GM21737 (cell line): ENCODE data around the gene TLK2.

Experiments
- ATAC-seq: cut with Tn5 transposase; IDR thresholded peaks from one replicate; pipeline ENCODE4 v1.9.1; 2021; ENCODE audit warnings: mild to moderate bottlenecking, moderate library complexity; ENCODE audit not compliant: unreplicated experiment

Gene TLK2

GRCh38 chr17:62627219-62627903, 148.7 kb downstream of the TLK2 start, which contains the start of gene MRC2:
Gene MRC2, plus strand, starts transcription at chr17:62627670. Its CDS starts 133 bp downstream, at chr17:62627803.
- no peak for ATAC-seq

- no peak for ATAC-seq
Observed at GRCh38 chr17:62627904-62628633, 149.4 kb downstream of the TLK2 start.

GRCh38 chr17:62628831-62629555, 150.4 kb downstream of the TLK2 start:
- no peak for ATAC-seq

GRCh38 chr17:62629556-62630364, 151.1 kb downstream of the TLK2 start:
- no peak for ATAC-seq

DNA sequence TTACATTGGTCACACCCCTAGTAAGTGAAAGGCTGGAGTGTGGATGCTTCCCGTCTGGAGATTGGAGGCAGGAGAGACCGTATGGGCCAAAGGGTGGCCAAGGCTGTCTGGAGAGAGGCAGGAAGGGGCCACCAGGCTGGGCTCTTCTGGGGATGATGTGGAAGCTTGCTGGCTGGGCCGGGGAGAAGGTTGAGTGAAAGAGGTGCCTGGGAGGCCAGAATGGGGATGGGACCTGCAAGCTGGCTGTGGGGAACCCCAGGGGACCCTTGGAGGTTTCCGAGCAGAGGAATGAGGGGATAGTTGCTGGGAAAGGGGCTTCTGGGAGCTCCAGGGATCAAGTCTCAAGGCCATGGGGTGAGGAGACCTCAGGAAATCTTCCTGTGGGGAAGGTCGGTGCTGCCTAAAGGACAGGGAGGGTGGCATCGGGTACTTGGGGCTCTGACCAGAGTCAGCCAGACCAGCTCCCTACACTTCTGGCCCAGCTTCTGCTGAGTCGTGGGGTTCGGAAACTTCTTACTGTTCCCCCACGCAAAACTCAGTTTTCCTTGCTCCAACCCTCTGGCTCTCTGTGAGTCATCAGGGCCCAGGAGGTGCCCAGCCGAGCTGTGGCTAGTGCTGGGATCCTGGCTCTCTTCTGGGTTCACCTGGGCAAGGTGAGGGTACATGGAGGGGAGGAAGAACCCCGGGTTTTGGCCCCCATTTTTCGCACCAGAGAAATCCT, 151.9 kb downstream of the TLK2 start:
- ATAC-seq: no peak

GRCh38 chr17:62631086-62631935, 152.7 kb downstream of the TLK2 start:
- no peak for ATAC-seq

- no peak for ATAC-seq
Observed at GRCh38 chr17:62631936-62632924, 153.6 kb downstream of the TLK2 start.

- no peak for ATAC-seq
Observed at GRCh38 chr17:62637809-62638208, 159.2 kb downstream of the TLK2 start.

DNA sequence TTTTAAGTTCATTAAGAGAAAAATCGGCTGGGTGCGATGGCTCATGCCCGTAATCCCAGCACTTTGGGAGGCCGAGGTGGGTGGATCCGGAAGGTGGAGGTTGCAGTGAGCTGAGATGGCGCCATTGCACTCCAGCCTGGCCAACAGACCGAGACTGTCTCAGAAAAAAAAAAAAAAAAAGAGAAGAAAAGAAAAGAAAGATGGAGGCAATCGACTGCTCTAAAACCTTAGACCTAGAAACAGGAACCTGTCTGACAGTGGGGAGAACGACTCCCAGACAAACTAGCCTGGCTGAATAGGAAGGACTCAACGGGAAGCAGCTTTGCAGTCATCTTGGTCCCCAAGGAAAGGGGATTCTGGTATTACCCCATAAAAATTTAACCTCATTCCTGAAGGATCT, 162.5 kb downstream of the TLK2 start:
- no peak for ATAC-seq

GRCh38 chr17:62641951-62642350, 163.3 kb downstream of the TLK2 start:
- ATAC-seq: no peak

GRCh38 chr17:62643496-62643895, 164.9 kb downstream of the TLK2 start:
- no peak for ATAC-seq

GRCh38 chr17:62644487-62645173, 166.0 kb downstream of the TLK2 start:
- ATAC-seq: no peak

DNA sequence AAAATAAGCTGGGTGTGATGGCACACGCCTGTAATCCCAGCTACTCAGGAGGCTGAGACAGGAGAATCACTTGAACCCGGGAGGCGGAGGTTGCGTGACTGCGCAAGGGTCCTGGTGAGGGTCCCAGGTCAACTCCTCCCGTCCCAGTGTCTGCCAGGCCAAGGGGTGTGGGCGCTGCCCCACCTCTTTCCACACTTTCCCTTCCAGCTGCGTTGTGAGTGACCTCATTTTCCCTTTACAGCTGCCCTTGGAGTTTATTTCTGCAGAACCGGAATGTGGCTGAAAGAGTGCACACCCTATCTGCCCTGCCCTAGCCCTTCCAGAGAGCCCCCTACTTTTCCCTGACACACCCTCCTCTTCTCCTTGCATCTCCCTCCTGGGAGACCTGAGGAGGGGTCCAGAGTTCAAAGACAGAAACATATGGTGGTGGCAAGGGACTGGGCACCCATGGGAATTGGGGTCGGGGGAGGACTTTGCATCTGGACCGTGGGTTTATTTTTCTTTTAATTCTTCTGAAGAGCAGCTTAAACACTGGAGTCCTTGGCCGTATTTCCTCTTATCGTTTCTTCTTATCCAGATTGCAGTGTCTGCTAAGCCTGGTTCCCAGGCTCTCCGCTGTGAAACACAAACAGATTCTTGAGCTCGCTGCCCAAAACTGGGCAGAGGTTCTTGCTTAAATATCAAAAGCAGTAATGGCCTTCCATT, 169.8 kb downstream of the TLK2 start:
- ATAC-seq: no peak

GRCh38 chr17:62648956-62649294, 170.3 kb downstream of the TLK2 start:
- ATAC-seq: no peak

DNA sequence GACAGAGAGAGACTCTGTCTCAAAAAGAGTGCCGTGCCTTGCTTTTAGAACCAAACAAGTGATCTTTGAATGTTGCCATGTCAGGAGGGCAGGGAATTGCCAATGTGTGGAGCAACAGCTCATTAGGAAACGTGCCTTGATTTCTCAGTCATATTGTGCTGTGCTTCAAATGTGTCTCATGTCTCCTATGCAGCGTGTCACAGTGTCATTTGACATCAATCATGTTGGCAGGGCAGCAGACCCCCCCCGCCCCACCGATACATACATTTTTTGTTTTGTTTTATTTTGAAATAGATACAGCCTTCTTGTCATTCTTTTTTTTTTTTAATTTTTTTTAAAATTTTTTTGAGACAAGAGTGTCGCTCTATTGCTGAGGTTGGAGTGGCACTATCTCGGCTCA, 170.9 kb downstream of the TLK2 start:
- ATAC-seq: no peak

- no peak for ATAC-seq
Observed at GRCh38 chr17:62650587-62650986, 172.0 kb downstream of the TLK2 start.
